22Rv1 (cell line): Measurements from ENCODE around the gene LASP1NB.

Experiments
- ZFX ChIP-seq: fragments of 450-650 bp; IDR thresholded peaks from 2 replicates; pipeline ENCODE4 v1.6.1; 2017; ENCODE audit warnings: antibody characterized with exemption, borderline replicate concordance
- TF ChIP-seq, protein P1 (sequence below): fragments of 450-650 bp; IDR thresholded peaks from 2 replicates; pipeline ENCODE4 v1.5.1; 2017; ENCODE audit warnings: mild to moderate bottlenecking

DNA sequence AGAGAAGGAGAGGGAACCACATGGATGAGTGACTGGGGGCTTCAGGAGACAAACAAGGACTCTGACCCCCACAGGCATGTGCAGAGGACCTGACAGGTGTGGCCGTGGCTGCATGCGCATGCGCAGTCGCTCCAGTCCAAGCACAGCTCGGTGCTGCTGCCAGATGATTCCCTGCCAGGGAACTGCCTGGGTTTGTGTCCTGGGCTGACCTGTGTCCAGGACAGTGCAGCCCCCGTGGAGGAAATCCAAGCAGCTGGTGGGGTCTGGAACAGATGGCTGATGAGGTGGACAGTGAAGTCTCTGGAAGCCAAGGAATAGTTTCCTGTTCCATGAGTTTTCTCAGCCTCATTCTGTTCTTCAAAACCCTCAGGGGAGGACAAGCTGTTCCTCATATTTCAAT, 28.2 kb upstream of the LASP1NB start:
- TF ChIP-seq, protein P1, sequence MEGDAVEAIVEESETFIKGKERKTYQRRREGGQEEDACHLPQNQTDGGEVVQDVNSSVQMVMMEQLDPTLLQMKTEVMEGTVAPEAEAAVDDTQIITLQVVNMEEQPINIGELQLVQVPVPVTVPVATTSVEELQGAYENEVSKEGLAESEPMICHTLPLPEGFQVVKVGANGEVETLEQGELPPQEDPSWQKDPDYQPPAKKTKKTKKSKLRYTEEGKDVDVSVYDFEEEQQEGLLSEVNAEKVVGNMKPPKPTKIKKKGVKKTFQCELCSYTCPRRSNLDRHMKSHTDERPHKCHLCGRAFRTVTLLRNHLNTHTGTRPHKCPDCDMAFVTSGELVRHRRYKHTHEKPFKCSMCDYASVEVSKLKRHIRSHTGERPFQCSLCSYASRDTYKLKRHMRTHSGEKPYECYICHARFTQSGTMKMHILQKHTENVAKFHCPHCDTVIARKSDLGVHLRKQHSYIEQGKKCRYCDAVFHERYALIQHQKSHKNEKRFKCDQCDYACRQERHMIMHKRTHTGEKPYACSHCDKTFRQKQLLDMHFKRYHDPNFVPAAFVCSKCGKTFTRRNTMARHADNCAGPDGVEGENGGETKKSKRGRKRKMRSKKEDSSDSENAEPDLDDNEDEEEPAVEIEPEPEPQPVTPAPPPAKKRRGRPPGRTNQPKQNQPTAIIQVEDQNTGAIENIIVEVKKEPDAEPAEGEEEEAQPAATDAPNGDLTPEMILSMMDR = no peak
- no peak for TF ChIP-seq ZFX
